Breast epithelium (tissue), 3 donors: ENCODE measurements around the gene CAMK1.

ENCODE experiments used
- CTCF ChIP-seq, 3 donors: fragments of 450-650 bp; IDR thresholded peaks; one replicate each; pipeline ENCODE4 v1.5.1; 2016 to 2017; ENCODE audit warnings: antibody characterized with exemption in 3 of 3, mild to moderate bottlenecking in 3 of 3, moderate library complexity in 3 of 3
- POLR2AphosphoS5 ChIP-seq, 3 donors: sonication (generic); formaldehyde crosslinking; IDR thresholded peaks; one replicate each; pipeline ENCODE4 v1.6.1; 2017; ENCODE audit warnings: antibody characterized with exemption in 3 of 3

DNA sequence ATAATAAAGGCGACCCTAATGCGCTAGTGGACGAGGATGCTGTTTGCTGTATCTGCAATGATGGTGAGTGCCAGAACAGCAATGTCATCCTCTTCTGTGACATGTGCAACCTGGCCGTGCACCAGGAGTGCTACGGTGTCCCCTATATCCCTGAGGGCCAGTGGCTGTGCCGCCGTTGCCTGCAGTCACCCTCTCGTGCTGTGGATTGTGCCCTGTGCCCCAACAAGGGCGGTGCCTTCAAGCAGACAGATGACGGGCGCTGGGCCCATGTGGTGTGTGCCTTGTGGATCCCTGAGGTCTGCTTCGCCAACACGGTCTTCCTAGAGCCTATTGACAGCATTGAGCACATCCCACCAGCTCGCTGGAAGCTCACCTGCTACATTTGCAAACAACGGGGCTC, 30.6 kb downstream of the CAMK1 start:
- TF ChIP-seq POLR2AphosphoS5 (IDR thresholded peaks at IDR 0.05) (no peak), CTCF (IDR thresholded peaks at IDR 0.05) (no peak)
